AG09309 (cell line): Measurements from ENCODE around the gene CRHR2.

Experiments
- DNase-seq: peaks from one replicate; pipeline ENCODE4 v3.0.0-alpha.2; 2010; ENCODE audit warnings: low read depth
- H3K4me3 ChIP-seq: 2 replicates; pipeline ENCODE4 v1.5.1; 2011; ENCODE audit warnings: mild to moderate bottlenecking, low read depth, low read length, moderate library complexity; ENCODE audit not compliant: control insufficient read depth
- TF ChIP-seq, protein P1 (sequence below): IDR thresholded peaks from 2 replicates; pipeline ENCODE4 v1.5.1; 2011; ENCODE audit warnings: mild to moderate bottlenecking, low read depth, low read length, inconsistent platforms; ENCODE audit not compliant: insufficient read depth, control insufficient read depth; ENCODE audit errors: missing control alignments

The CRHR2 gene

DNA sequence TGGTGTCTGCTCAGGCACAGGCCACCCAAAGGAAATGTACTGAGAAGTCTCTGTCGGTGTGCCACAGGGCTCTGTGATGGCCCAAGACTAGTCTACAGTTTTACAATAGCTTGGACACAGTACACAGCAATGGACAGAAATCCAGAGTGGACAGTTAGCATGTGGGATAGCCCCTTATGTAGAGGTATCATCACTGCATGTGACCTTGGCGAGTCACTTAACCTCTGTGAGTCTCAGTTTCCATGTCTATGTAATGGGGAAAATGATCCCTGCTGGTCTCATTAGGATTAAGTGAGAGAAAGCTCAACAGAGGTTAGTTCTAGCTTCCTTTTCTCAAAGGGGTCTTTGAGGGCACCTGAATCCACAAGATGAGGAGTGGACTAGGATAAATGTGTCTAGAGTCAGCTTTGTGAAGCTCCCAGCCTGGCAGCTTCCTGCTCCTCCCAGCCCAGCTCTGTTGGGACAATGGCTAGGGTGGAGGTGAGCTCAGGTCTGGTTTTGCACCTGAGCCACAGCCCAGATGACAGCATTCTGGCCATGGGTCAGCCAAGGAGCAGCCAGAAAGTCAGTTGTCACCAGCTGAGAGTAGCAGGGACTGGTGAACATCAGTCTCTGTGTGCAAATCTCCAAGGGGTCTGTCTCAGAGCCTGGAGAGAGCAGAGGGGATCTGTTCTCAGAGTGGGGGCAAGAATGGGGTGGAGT is 17.9 kb downstream of the CRHR2 start:
- no peak overlapping the region for H3K4me3 ChIP-seq
- TF ChIP-seq, protein P1, sequence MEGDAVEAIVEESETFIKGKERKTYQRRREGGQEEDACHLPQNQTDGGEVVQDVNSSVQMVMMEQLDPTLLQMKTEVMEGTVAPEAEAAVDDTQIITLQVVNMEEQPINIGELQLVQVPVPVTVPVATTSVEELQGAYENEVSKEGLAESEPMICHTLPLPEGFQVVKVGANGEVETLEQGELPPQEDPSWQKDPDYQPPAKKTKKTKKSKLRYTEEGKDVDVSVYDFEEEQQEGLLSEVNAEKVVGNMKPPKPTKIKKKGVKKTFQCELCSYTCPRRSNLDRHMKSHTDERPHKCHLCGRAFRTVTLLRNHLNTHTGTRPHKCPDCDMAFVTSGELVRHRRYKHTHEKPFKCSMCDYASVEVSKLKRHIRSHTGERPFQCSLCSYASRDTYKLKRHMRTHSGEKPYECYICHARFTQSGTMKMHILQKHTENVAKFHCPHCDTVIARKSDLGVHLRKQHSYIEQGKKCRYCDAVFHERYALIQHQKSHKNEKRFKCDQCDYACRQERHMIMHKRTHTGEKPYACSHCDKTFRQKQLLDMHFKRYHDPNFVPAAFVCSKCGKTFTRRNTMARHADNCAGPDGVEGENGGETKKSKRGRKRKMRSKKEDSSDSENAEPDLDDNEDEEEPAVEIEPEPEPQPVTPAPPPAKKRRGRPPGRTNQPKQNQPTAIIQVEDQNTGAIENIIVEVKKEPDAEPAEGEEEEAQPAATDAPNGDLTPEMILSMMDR = no peak
- no peak for DNase-seq

DNA sequence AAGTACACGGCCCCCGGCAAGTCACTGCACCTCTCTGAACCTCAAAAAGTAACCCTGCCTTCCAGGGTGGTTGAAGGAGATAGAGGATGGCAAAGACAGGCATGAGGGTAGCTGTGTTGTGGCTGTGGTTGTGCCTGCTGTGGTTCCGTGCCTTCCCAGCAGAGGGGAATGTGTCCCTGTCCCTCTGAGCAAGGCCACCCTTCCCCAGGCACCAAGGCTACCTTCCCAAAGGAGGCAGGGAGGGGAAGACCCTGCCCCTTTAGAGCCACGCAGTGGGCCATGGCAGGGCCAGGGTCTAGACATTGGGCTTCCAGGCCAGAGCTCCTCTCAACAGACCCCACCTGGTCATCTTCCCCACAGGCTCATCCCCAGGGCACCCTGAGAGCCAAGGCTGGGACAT is 18.8 kb downstream of the CRHR2 start:
- no peak overlapping the region for H3K4me3 ChIP-seq
- TF ChIP-seq, protein P1 = no peak
- DNase-seq = no peak

DNA sequence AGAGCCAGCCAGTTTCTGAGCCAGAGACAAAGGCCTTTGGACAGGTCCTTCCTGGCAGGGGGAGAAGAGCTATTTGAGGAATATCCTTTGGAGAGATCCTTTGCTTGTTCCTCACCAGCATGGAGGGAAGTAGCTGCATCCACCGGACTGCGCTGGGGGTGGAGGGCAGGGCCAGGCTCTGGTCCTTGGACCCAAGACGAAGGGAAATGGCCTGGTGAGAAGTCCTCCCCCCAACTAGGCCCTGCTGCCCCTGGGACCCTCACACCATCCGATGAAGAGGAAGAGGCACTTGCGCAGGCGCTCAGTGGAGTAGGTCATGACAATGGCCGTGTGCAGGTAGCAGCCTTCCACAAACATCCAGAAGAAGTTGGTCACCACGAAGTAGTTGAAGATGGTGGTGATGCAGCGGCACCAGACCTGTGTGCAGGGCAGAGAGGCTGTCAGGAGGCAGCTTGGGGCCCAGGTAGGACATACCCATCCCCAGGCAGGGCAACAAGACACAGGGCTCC is 19.8 kb downstream of the CRHR2 start:
- no peak overlapping the region for H3K4me3 ChIP-seq
- DNase-seq = no peak
- TF ChIP-seq, protein P1 = no peak

DNA sequence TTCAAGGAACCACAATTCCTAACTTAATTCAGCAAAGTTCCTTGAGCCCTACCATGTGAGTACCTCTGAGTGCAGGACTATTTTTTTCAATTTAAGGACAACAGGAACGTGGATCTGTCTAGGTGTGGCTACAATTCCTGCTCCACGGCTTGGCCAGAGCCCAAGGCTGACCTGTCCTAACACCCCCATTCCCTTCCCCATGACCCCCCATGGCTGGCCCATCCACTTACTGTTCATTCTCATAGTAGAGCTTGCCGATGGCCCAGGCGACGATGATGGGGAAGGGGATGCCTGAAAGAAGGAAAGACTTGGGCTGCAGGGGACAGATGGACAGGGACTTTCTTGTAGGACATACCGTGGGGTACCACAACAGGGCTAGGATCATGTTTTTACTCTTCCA is 20.3 kb downstream of the CRHR2 start:
- TF ChIP-seq, protein P1 = no peak
- H3K4me3 ChIP-seq = no peak overlapping the region
- DNase-seq = no peak

DNA sequence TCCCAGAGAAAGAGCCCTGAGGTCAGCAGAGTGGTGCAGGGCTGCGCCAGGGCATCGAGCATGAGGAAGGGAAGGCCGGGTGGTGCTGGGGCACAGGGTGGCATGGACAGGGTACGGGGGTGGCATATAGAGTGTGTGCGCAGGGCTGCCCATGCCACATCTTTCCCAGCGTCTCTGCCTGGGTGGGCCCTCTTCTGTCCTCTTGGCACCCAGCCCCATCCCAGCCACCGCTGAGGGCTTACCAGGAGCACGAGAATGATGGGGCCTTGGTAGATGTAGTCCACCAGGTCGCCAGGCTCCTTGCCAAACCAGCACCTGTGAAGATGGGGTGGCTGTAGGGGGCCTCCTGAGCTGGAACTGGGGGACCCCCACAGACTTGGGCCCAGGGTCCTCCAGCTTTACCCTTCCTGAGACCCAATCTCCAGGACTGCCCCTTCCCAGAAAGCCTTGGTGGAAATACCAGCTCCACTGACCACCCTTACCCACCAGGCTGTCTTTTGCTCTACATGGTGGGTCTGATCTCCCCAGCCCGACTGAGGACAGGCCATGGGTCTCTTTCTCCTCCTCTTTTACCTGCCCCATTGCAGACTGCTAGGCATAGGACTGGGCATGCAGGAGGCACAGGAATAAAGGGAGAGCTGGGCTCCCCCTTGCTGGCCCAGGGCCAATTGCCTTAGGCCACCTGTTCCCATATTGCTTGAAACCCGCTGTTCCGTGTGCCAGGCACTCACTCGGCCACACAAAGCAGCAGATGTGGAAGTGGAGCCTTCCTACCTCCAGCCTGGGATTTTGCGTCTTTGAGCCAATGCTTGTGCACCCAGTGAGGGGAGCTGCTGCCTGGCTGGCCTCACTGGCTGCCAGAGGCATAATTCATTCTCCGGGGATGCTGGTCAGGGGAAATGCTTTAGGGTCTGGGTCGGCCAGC is 21.7 kb downstream of the CRHR2 start:
- TF ChIP-seq, protein P1 = no peak
- no peak overlapping the region for H3K4me3 ChIP-seq
- DNase-seq = no peak

DNA sequence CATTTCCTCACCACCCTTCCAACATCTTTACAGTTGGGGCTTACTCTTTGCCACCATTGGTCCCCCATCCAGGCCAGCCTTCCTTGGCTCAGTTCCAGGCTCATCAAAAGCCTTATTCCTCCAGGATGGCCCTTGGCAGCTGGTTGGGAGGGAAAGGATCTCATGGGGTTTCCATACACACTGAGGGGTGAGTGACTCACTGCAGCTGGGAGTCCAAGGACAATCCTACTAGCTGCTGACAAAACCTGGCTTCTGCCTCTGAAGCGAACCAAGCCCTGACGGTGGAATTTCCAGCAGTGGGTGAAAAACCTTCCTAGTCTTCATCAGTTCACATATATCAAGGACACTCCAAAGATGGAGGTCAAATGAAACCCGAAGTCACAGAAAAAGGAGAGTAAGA is 22.9 kb downstream of the CRHR2 start:
- no peak overlapping the region for H3K4me3 ChIP-seq
- TF ChIP-seq, protein P1 = no peak
- DNase-seq = no peak
